ENCODE results near the gene P2RY12.
A peak's percentile ranks its signal among the peaks of the same experiment; 100 is the strongest.

- TF ChIP-seq CTCF (IDR thresholded peaks at IDR 0.05) (peak in 4 of 5 experiments; percentile 27 to 64 (median 53)), POLR2A (IDR thresholded peaks at IDR 0.05) (no peak), EP300 (IDR thresholded peaks at IDR 0.05) (no peak)
Observed at GRCh38 chr3:151327571-151328198, 56.9 kb downstream of the P2RY12 start.

All from tibial nerve (tissue), 4 donors.